ENCODE results near the gene ELOB. TPM values are rescaled to one million over a fixed set of nuclear protein-coding genes. Genes with fewer than 3 reads are reported as not detected.

ELOB gene
- total RNA-seq, 5 donors from 2014 or later (not counting 1 experiment from before 2014, with no cell fraction given), result 71.8 to 153 (median 131) TPM

DNA sequence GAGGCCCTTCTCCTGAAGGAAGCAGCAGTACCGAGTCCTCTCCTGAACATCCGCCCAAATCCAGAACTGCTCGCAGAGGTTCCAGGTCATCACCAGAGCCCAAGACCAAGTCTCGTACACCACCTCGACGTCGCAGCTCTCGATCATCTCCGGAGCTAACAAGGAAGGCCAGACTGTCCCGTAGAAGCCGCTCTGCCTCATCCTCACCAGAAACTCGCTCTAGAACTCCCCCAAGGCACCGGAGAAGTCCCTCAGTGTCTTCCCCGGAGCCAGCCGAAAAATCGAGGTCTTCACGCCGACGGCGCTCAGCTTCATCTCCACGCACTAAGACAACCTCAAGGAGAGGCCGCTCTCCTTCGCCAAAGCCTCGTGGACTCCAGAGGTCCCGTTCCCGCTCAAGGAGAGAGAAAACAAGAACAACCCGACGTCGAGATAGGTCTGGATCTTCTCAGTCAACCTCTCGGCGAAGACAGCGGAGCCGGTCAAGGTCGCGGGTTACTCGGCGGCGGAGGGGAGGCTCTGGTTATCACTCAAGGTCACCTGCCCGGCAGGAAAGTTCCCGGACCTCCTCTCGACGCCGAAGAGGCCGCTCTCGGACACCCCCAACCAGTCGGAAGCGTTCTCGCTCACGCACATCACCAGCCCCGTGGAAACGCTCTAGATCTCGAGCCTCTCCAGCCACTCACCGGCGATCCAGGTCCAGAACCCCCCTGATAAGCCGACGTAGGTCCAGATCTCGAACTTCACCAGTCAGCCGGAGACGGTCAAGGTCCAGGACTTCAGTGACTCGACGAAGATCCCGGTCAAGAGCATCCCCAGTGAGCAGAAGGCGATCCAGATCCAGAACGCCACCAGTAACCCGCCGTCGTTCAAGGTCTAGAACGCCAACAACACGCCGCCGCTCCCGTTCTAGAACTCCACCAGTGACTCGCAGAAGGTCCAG is 11.3 kb downstream of the ELOB start:
- peak overlapping the region in 1 of 3 donors; percentile 40 for H3K4me3 Mint-ChIP-seq
- CTCF ChIA-PET, result no interaction called here
- WGBS (ENCODE audit: insufficient coverage), result 97% methylated on average over 64 of the region's 73 CpGs

DNA sequence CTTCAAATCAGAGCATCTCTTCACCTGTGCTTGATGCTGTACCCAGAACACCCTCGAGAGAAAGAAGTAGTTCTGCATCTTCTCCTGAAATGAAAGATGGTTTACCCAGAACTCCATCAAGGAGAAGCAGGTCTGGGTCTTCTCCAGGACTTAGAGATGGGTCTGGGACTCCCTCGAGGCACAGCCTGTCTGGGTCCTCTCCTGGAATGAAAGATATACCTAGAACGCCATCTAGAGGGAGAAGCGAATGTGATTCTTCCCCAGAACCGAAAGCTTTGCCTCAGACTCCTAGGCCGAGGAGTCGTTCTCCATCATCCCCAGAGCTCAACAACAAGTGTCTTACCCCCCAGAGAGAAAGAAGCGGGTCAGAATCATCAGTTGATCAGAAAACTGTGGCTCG is 12.4 kb downstream of the ELOB start:
- Histone ChIP-seq H3K9me3 (no peaks in the 10 kb centered on the region), H3K27ac (ENCODE audit: low read length) (no peak overlapping the region), H3K36me3 (ENCODE audit: control insufficient read depth in 2 of 2, extremely low read depth in 1 of 2, insufficient read depth in 1 of 2, low read length in 1 of 2) (peaks cover 24 to 100% of the 10 kb centered on the region in 2 donors), H3K4me1 (ENCODE audit: control insufficient read depth in 1 of 2, extremely low read depth in 1 of 2, insufficient read depth in 2 of 2, low read length in 2 of 2) (peaks cover 0 to 13% of the 10 kb centered on the region in 2 experiments), H3K4me3 (ENCODE audit: control insufficient read depth in 1 of 2, extremely low read depth in 1 of 2, low read length in 1 of 2) (no peak overlapping the region), H3K27me3 (replicated peaks in 1 of 2; ENCODE audit: control insufficient read depth in 2 of 2, extremely low read depth in 1 of 2, insufficient read depth in 2 of 2, low read length in 1 of 2) (no peaks in the 10 kb centered on the region)
- H3K4me3 Mint-ChIP-seq, result peak overlapping the region in 1 of 3 donors; percentile 40
- H3K4me1 Mint-ChIP-seq, result peaks cover 15 to 58% (median 16%) of the 10 kb centered on the region in 3 donors
- no peaks in the 10 kb centered on the region for H3K9me3 Mint-ChIP-seq
- DNase-seq (no peak), ATAC-seq (replicated peaks in 1 of 4) (no peak)
- no peak overlapping the region for H3K27ac Mint-ChIP-seq
- H3K36me3 Mint-ChIP-seq, result peaks cover 92% of the 10 kb centered on the region
- H3K27me3 Mint-ChIP-seq, result no peaks in the 10 kb centered on the region
- CTCF ChIA-PET, result no interaction called here
- POLR2A ChIA-PET, result interaction anchor here (0.6 to 1.2 kb wide), 3 partner anchors 11 to 1259 kb away, joined by 3 to 4 read pairs (median 3); no protein-coding TSS in a partner anchor
- 89% methylated on average over 6 of the region's 9 CpGs for WGBS (ENCODE audit: insufficient coverage)

More for the DNA sequence above, 11.3 kb downstream of the ELOB start:
- POLR2A ChIA-PET, result interaction anchor here (0.5 to 2.0 kb wide), 3 partner anchors 8 to 142 kb away, joined by 3 to 13 read pairs (median 11); no protein-coding TSS in a partner anchor
- Histone ChIP-seq H3K36me3 (ENCODE audit: control insufficient read depth in 2 of 2, extremely low read depth in 1 of 2, insufficient read depth in 1 of 2, low read length in 1 of 2) (peaks cover 27 to 100% of the 10 kb centered on the region in 2 donors), H3K4me1 (ENCODE audit: control insufficient read depth in 1 of 2, extremely low read depth in 1 of 2, insufficient read depth in 2 of 2, low read length in 2 of 2) (peaks cover 0 to 21% of the 10 kb centered on the region in 2 experiments), H3K9me3 (no peaks in the 10 kb centered on the region), H3K27me3 (replicated peaks in 1 of 2; ENCODE audit: control insufficient read depth in 2 of 2, extremely low read depth in 1 of 2, insufficient read depth in 2 of 2, low read length in 1 of 2) (no peaks in the 10 kb centered on the region), H3K27ac (ENCODE audit: low read length) (no peak overlapping the region), H3K4me3 (ENCODE audit: control insufficient read depth in 1 of 2, extremely low read depth in 1 of 2, low read length in 1 of 2) (no peak overlapping the region)
- DNase-seq (no peak), ATAC-seq (replicated peaks in 1 of 4) (no peak)
- Mint-ChIP-seq H3K9me3 (no peaks in the 10 kb centered on the region), H3K36me3 (peaks cover 87% of the 10 kb centered on the region), H3K27me3 (no peaks in the 10 kb centered on the region), H3K27ac (no peak overlapping the region), H3K4me1 (peaks cover 10 to 54% (median 14%) of the 10 kb centered on the region in 3 donors)

DNA sequence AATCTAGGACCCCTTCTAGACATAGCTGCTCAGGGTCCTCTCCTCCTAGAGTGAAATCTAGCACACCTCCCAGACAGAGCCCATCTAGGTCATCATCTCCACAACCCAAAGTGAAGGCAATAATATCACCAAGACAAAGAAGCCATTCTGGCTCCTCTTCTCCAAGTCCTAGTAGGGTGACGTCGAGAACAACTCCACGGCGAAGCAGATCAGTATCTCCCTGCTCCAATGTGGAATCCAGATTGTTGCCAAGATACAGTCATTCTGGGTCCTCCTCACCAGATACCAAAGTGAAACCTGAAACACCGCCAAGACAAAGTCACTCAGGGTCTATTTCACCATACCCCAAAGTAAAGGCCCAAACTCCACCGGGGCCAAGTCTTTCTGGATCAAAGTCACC is 13.9 kb downstream of the ELOB start:
- H3K27me3 Mint-ChIP-seq, result no peaks in the 10 kb centered on the region
- POLR2A ChIA-PET, result interaction anchor here in 1 of 2 donors (0.7 kb wide), 1 partner anchor 10 kb away, joined by 4 read pairs; no protein-coding TSS in a partner anchor
- H3K9me3 Mint-ChIP-seq, result no peaks in the 10 kb centered on the region
- peaks cover 20 to 100% of the 10 kb centered on the region in 2 donors for H3K36me3 ChIP-seq (ENCODE audit: control insufficient read depth in 2 of 2, extremely low read depth in 1 of 2, insufficient read depth in 1 of 2, low read length in 1 of 2)
- H3K4me1 ChIP-seq (ENCODE audit: control insufficient read depth in 1 of 2, extremely low read depth in 1 of 2, insufficient read depth in 2 of 2, low read length in 2 of 2), result peaks cover 0 to 9% of the 10 kb centered on the region in 2 experiments
- DNase-seq (no peak), ATAC-seq (replicated peaks in 1 of 4) (no peak)
- CTCF ChIA-PET, result no interaction called here
- WGBS (ENCODE audit: insufficient coverage), result 98% methylated on average over 6 of the region's 6 CpGs
- H3K27ac ChIP-seq (ENCODE audit: low read length), result no peak overlapping the region
- no peak overlapping the region for H3K27ac Mint-ChIP-seq
- H3K4me3 ChIP-seq (ENCODE audit: control insufficient read depth in 1 of 2, extremely low read depth in 1 of 2, low read length in 1 of 2), result no peak overlapping the region
- H3K4me3 Mint-ChIP-seq, result no peak overlapping the region
- H3K36me3 Mint-ChIP-seq, result peaks cover 92% of the 10 kb centered on the region
- H3K9me3 ChIP-seq, result no peaks in the 10 kb centered on the region
- H3K4me1 Mint-ChIP-seq, result peaks cover 20 to 59% (median 23%) of the 10 kb centered on the region in 3 donors
- H3K27me3 ChIP-seq (replicated peaks in 1 of 2; ENCODE audit: control insufficient read depth in 2 of 2, extremely low read depth in 1 of 2, insufficient read depth in 2 of 2, low read length in 1 of 2), result no peaks in the 10 kb centered on the region

DNA sequence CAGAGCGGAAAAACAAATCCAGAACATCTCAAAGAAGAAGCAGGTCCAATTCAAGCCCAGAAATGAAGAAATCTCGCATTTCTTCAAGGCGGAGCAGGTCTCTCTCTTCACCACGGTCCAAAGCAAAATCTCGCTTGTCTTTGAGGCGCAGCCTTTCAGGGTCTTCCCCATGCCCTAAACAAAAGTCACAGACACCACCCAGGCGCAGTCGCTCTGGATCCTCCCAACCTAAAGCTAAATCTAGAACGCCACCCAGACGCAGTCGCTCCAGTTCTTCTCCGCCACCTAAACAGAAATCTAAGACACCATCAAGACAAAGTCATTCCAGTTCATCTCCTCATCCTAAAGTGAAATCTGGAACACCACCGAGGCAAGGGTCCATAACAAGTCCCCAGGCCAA is 14.4 kb downstream of the ELOB start:
- CTCF ChIA-PET, result no interaction called here

DNA sequence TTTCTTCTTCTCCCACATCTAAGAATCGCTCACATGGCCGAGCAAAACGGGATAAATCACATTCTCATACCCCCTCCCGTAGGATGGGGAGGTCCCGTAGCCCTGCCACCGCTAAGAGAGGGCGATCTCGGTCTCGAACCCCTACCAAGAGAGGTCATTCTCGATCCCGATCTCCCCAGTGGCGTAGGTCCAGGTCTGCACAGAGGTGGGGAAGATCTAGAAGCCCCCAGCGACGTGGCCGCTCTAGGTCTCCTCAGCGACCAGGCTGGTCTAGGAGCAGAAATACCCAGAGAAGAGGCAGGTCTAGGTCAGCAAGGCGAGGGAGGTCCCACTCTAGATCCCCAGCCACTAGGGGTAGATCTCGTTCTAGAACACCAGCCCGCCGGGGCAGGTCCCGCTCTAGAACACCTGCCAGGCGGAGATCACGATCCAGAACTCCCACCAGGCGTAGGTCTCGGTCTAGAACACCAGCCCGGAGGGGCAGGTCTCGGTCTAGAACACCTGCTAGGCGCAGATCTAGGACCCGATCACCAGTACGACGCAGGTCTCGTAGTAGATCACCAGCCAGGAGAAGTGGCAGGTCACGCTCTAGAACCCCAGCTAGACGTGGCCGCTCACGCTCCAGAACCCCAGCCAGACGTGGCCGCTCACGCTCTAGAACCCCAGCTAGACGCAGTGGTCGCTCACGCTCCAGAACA is 15.0 kb downstream of the ELOB start:
- Histone ChIP-seq H3K4me1 (ENCODE audit: control insufficient read depth in 1 of 2, extremely low read depth in 1 of 2, insufficient read depth in 2 of 2, low read length in 2 of 2) (peaks cover 0 to 8% of the 10 kb centered on the region in 2 experiments), H3K27me3 (replicated peaks in 1 of 2; ENCODE audit: control insufficient read depth in 2 of 2, extremely low read depth in 1 of 2, insufficient read depth in 2 of 2, low read length in 1 of 2) (no peaks in the 10 kb centered on the region), H3K4me3 (ENCODE audit: control insufficient read depth in 1 of 2, extremely low read depth in 1 of 2, low read length in 1 of 2) (no peak overlapping the region), H3K9me3 (no peaks in the 10 kb centered on the region), H3K36me3 (ENCODE audit: control insufficient read depth in 2 of 2, extremely low read depth in 1 of 2, insufficient read depth in 1 of 2, low read length in 1 of 2) (peaks cover 19 to 100% of the 10 kb centered on the region in 2 donors), H3K27ac (ENCODE audit: low read length) (no peak overlapping the region)
- peak in 2 of 4 experiments; percentile 7 to 17 for ATAC-seq (replicated peaks in 1 of 4)
- WGBS (ENCODE audit: insufficient coverage), result 98% methylated on average over 42 of the region's 42 CpGs
- CTCF ChIA-PET, result no interaction called here
- POLR2A ChIA-PET, result no interaction called here
- peaks cover 29 to 60% (median 32%) of the 10 kb centered on the region in 3 donors for H3K4me1 Mint-ChIP-seq
- DNase-seq, result no peak
- H3K27ac Mint-ChIP-seq, result no peak overlapping the region
- no peaks in the 10 kb centered on the region for H3K27me3 Mint-ChIP-seq
- no peak overlapping the region for H3K4me3 Mint-ChIP-seq
- peaks cover 94% of the 10 kb centered on the region for H3K36me3 Mint-ChIP-seq
- H3K9me3 Mint-ChIP-seq, result no peaks in the 10 kb centered on the region

More for the DNA sequence above, 14.4 kb downstream of the ELOB start:
- no peak for ATAC-seq (replicated peaks in 1 of 4)
- Histone ChIP-seq H3K4me3 (ENCODE audit: control insufficient read depth in 1 of 2, extremely low read depth in 1 of 2, low read length in 1 of 2) (no peak overlapping the region), H3K36me3 (ENCODE audit: control insufficient read depth in 2 of 2, extremely low read depth in 1 of 2, insufficient read depth in 1 of 2, low read length in 1 of 2) (peaks cover 22 to 100% of the 10 kb centered on the region in 2 donors), H3K4me1 (ENCODE audit: control insufficient read depth in 1 of 2, extremely low read depth in 1 of 2, insufficient read depth in 2 of 2, low read length in 2 of 2) (peaks cover 0 to 9% of the 10 kb centered on the region in 2 experiments), H3K27me3 (replicated peaks in 1 of 2; ENCODE audit: control insufficient read depth in 2 of 2, extremely low read depth in 1 of 2, insufficient read depth in 2 of 2, low read length in 1 of 2) (no peaks in the 10 kb centered on the region), H3K9me3 (no peaks in the 10 kb centered on the region), H3K27ac (ENCODE audit: low read length) (no peak overlapping the region)
- no peaks in the 10 kb centered on the region for H3K9me3 Mint-ChIP-seq
- WGBS (ENCODE audit: insufficient coverage), result 97% methylated on average over 13 of the region's 13 CpGs
- DNase-seq, result no peak
- peaks cover 92% of the 10 kb centered on the region for H3K36me3 Mint-ChIP-seq
- POLR2A ChIA-PET, result interaction anchor here in 1 of 2 donors (0.7 kb wide), 1 partner anchor 9 kb away, joined by 4 read pairs; no protein-coding TSS in a partner anchor
- no peaks in the 10 kb centered on the region for H3K27me3 Mint-ChIP-seq
- H3K27ac Mint-ChIP-seq, result no peak overlapping the region
- H3K4me3 Mint-ChIP-seq, result no peak overlapping the region
- H3K4me1 Mint-ChIP-seq, result peaks cover 23 to 56% (median 25%) of the 10 kb centered on the region in 3 donors

DNA sequence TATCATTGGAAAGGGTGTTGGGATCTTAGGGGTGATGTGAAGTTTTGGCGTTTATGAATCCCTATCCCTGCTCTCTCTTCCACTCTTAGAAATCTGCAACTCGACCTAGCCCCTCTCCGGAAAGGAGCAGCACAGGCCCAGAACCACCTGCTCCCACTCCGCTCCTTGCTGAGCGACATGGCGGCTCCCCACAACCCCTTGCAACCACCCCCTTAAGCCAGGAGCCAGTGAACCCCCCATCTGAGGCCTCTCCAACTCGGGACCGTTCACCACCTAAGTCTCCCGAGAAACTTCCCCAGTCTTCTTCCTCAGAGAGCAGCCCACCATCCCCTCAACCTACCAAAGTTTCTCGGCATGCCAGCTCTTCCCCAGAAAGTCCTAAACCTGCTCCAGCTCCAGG is 15.6 kb downstream of the ELOB start:
- Mint-ChIP-seq H3K9me3 (no peaks in the 10 kb centered on the region), H3K27ac (no peak overlapping the region), H3K27me3 (no peaks in the 10 kb centered on the region), H3K4me3 (no peak overlapping the region), H3K4me1 (peaks cover 34 to 60% (median 38%) of the 10 kb centered on the region in 3 donors), H3K36me3 (peaks cover 94% of the 10 kb centered on the region)
- no peaks in the 10 kb centered on the region for H3K9me3 ChIP-seq
- ATAC-seq (replicated peaks in 1 of 4) (no peak), DNase-seq (no peak)
- peaks cover 17 to 100% of the 10 kb centered on the region in 2 donors for H3K36me3 ChIP-seq (ENCODE audit: control insufficient read depth in 2 of 2, extremely low read depth in 1 of 2, insufficient read depth in 1 of 2, low read length in 1 of 2)
- 99% methylated on average over 9 of the region's 10 CpGs for WGBS (ENCODE audit: insufficient coverage)
- ChIA-PET POLR2A (no interaction called here), CTCF (no interaction called here)
- H3K27ac ChIP-seq (ENCODE audit: low read length), result no peak overlapping the region
- H3K4me1 ChIP-seq (ENCODE audit: control insufficient read depth in 1 of 2, extremely low read depth in 1 of 2, insufficient read depth in 2 of 2, low read length in 2 of 2), result peaks cover 0 to 7% of the 10 kb centered on the region in 2 experiments
- H3K4me3 ChIP-seq (ENCODE audit: control insufficient read depth in 1 of 2, extremely low read depth in 1 of 2, low read length in 1 of 2), result no peak overlapping the region
- H3K27me3 ChIP-seq (replicated peaks in 1 of 2; ENCODE audit: control insufficient read depth in 2 of 2, extremely low read depth in 1 of 2, insufficient read depth in 2 of 2, low read length in 1 of 2), result no peaks in the 10 kb centered on the region
